Activated CD8-positive, alpha-beta memory T cell treated with anti-CD3 and anti-CD28 coated beads for 48 hours (primary cell): Measurements from ENCODE around the gene ABHD5.

Experiments
- DNase-seq, 3 experiments: peaks; one replicate each; pipeline ENCODE4 v3.0.0-alpha.2; 2020; ENCODE audit warnings: low read depth in 2 of 3, low spot score in 2 of 3

The ABHD5 gene

DNA sequence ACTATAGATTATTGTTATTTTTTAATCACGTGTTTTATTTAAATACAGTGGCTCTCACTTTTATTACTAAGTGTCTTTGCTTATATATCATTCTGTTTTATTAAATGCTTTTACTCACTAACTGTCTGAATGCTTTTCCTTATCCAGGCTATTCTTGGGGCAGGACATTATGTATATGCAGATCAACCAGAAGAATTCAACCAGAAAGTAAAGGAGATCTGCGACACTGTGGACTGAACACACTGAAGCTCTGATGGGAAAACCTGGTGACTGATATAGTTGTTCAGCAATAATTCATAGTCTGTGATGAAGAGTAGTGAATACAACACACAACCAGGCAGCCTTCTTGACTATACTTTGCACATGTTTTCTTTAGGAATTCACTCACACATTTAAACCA is 27.6 kb downstream of the ABHD5 start:
- DNase-seq = no peak

DNA sequence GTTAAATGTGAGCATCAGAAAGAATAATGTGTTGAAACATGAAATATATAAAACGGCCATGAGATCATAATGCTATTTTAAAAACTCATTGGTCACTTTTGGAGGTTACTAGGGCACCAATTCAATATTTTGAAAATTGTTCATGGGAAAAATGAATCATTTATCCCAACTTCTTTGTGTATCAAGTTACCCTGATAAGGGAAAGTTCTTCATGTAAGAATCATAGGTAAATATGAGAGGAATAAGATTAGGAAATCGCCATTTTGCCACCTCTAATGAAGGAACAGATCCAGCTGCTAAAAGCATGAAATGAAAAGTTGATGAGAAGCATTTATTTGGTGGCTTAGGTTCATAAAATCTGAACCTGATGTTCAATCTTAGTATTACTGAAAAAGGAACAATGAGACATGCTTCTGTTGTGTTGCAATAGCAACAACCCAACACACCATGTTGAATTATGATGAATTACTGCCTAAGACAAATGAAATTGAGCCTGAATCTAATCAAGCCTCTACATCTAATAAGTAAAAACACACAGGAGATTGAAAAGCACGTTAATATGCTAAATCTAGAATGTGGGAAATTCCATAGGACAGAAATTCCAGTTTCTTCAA is 32.5 kb downstream of the ABHD5 start:
- DNase-seq = no peak

DNA sequence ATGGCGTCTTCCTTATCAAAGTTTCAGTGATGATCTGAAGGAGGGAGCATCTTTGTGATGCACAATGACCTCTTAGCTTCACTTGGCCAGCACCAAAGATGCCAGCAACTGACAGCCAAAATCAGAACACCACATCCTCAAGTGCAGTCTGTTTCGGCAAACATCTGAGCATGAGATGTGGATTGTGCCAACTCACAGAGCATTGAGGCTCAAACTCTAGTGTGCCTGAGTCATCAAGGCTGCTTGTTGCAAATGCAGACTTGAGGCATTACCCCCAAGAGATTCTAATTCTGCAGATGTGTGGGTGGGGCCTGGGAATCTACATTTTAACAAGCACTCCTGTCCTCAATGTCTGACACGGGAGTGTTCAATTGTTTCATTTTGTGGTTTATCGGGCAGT is 35.8 kb downstream of the ABHD5 start:
- no peak for DNase-seq

DNA sequence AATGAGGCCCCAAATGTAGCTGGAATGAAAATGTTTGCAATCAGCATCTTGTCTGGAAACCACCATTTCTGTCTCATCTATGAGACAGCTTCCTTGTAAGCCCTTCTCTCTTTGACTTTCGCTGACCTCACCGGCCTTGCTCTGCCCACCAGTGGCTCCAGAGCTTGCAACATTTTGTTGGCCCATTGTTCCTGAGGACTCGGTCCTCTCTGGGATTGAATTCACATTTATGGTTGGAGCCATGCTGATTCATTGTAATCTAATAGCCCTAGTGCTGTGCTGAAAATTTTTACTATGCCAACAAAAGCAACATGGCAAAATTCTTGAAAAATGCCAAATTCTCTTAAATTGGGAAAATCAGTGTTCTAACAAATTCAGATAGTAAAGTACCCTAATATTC is 37.2 kb downstream of the ABHD5 start:
- DNase-seq = no peak

- DNase-seq = no peak
Observed at GRCh38 chr3:43728476-43728875, 37.7 kb downstream of the ABHD5 start.

DNA sequence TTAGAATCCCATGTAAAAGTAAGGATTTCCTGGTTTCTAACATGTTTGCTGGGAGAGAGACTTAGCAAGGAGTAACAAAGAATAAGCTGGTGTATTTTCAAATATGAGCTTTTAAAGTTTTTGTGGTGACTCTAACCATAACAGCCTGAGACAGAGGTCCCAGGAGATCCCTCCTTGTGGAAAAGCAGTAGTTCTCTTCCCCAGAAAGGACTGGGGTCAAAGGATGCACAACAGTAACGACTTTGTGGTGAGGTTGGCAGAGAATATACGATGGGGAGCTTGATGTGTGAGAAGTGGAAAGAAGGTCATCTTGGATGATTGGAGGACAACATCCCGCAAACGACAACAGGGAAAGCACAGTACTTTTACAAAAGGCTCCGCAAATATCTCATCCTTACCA is 38.2 kb downstream of the ABHD5 start:
- no peak for DNase-seq

GRCh38 chr3:43729707-43730414 is 39.1 kb downstream of the ABHD5 start:
- DNase-seq = no peak

GRCh38 chr3:43732747-43733425 is 42.1 kb downstream of the ABHD5 start:
- no peak for DNase-seq

- no peak for DNase-seq
Observed at GRCh38 chr3:43733459-43734384, 43.0 kb downstream of the ABHD5 start.

- no peak for DNase-seq
Observed at GRCh38 chr3:43734685-43735084, 43.9 kb downstream of the ABHD5 start.

GRCh38 chr3:43735618-43736017 is 44.9 kb downstream of the ABHD5 start:
- no peak for DNase-seq

DNA sequence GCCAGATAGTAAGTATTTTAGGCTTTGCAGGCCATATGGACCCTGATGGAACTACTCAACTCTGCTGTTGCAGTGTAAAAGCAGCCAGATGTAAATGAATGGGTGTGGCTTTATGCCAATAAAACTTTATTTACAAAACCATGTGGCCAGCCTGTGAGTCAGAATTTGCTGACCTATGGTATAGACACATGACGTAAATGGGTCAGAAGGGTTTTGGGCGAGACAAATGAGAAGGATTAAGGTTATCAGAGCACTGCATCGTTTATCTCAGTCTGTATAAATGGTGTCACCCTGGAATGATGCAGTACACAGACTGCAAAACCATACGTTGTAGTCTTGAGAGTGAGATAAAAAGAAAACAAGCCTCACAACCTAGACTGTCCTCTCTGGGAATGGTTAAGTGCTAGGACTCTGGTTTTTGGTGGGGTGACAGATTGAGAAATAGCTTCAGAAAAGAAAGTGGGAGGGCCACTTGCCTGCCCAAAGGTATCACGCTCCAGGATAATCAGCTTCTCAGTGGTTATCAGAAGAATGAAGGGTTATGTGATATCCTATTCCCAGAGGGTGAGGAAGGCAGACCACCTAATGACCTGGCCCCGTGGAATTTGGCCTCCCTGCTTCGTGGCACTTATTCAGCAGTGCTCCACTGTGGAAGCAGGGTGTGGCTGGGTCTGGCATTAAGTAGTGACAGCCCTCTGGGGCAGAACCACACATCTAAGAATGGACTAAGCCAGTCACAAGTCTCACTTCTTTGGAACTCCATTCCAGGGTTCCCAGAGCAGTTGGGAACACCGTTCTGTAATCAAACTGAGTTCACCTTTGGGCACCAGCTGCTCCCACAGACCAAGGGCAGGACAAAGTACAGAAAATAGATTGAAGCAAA is 46.1 kb downstream of the ABHD5 start:
- no peak for DNase-seq

DNA sequence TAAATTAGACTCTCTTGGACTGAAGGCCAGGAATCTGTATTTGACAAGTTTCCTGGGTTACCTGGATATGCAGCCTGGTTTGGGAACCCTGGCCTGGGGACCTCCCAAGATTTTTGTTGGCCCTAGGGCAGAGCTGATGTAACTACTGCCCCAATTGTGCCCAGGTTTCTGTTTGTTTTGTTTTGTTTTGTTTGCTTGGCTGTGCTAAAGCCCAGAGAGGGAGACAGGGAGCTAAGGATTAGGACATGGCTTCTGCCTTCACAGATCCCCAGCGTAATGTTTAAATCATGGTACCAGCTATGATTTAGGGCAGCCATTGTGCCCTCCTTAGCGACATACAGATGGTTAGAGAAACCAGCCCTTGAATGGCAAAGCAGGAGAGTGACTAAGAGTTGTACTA is 47.6 kb downstream of the ABHD5 start:
- no peak for DNase-seq

- no peak for DNase-seq
Observed at GRCh38 chr3:43742920-43743319, 52.2 kb downstream of the ABHD5 start.

- DNase-seq = no peak
Observed at GRCh38 chr3:43747641-43748040, 56.9 kb downstream of the ABHD5 start.

- DNase-seq = no peak
Observed at GRCh38 chr3:43748179-43748578, 57.4 kb downstream of the ABHD5 start.

DNA sequence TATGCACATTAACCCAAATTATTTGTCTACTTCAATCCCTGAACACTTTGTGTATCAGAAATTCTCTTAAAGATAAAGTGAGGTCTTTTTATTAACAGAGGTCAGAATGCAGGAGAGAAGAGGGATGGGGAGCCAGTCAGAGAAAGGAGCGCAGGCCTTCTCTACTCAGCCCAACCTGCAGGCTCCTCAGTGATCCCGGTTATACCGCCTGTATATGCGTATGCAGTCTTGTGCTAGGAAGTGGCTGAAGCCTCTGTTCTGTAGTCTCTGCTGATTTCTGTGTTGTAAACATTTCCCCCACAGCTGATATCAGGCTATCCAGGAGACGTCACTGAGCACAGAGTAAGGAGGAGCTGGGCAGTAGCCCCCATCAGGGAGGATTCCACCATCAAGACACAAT is 57.9 kb downstream of the ABHD5 start:
- no peak for DNase-seq

DNA sequence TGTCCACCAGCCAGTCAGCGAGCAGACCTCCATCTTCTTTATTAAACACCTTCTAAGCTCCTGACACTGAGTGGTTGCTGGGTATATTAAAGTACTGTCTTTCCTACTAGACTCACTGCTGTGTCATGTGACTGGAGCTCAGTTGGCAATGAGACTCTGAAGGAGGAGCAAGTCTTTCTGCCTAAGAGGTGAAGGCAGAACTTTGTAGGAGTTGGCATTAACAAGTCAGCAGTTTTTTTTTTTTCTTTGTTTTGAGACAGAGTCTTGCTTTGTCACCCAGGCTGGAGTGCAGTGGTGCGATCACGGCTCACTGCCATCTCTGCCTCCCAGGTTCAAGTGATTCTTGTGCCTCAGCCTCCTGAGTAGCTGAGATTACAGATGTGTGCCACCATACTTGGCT is 62.2 kb downstream of the ABHD5 start:
- DNase-seq = no peak

DNA sequence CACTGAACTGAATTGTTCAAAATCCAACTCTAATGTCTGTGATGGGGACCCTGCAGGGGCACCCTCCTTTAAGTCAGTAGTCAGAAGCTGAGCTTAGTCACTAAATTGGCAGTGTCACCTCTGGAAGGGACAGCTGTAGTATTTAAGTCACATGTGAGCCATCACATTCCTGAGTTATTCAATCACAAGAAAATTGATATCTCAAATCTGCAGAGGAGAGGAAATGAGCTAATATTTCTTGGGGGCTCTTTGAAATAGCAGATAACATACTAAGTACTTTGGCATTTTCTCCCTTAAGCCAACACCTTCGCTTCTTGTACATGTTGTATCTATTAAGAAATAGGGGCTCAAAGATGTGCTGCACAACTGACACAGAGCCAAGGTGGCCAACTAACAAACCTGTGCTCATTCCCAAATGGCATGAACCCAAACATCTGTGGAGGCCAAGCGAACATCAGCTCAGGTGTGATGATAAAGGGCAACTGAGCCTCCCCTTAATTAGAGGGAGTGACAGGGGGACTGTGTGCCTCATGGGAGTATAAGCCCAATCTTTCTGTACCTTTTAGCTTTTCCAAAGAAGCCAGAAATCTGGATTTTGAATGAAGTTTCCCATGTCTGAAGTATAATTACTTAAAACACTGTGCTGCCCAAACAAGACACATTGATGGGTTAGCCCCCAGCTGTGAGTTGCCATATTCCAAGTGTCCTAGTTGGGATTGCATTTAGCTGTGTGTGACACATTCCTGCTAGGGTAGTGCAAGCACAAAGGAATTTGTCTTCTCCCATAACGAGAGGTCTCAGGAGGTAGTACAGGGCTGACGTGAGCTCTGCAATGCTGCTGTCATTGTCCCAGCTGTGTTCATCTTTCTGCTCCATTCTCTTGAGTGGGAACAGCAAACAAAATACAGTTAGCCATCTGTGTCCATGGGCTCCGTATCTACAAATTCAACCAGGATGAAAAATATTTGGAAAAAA is 63.3 kb downstream of the ABHD5 start:
- DNase-seq = no peak
